Common myeloid progenitor, CD34-positive (primary cell): ENCODE results near the gene TRIM51. TPM values are rescaled to one million over a fixed set of nuclear protein-coding genes. Genes with fewer than 3 reads are reported as not detected.
"Not testable (repeated sequence)": the region's sequence is repeated elsewhere in the genome, so short reads cannot be mapped to it uniquely, and the experiment has no call there.

ENCODE experiments used
- CTCF ChIA-PET: fragments of 350-600 bp; sonication (Branson Sonifier 250); formaldehyde crosslinking; loops from one replicate; lab custom pipeline; 2021; ENCODE audit warnings: antibody characterized with exemption; lab: Charles Lee
- POLR2A ChIA-PET: fragments of 350-600 bp; sonication (Branson Sonifier 250); formaldehyde crosslinking; loops from one replicate; lab custom pipeline; 2021; ENCODE audit warnings: antibody characterized with exemption; lab: Charles Lee
- DNase-seq, 3 donors: peaks; one replicate each; pipeline versions ENCODE4 v3.0.0 to v3.0.0-alpha.2; 2013
- H3K27ac ChIP-seq, 2 experiments: 1 replicate in 1 of 2; 2 replicates in 1 of 2; pipeline ENCODE4 v1.7.0; 2013; ENCODE audit warnings: inconsistent platforms in 2 of 2, low read length in 2 of 2, mild to moderate bottlenecking in 2 of 2, low read depth in 1 of 2, moderate library complexity in 1 of 2; ENCODE audit not compliant: severe bottlenecking in 2 of 2, insufficient read depth in 1 of 2, poor library complexity in 1 of 2
- H3K27me3 ChIP-seq, 5 experiments: replicated peaks in 2 of 5; 1 replicate in 3 of 5; 2 replicates in 2 of 5; pipeline versions ENCODE4 v1.6.1 to v1.7.0; 2013; ENCODE audit warnings: low read length in 4 of 5, mild to moderate bottlenecking in 2 of 5, moderate library complexity in 2 of 5, inconsistent platforms in 1 of 5; ENCODE audit not compliant: insufficient read depth in 5 of 5, control insufficient read depth in 4 of 5
- H3K36me3 ChIP-seq, 4 experiments: 1 replicate in 2 of 4; 2 replicates in 2 of 4; pipeline versions ENCODE4 v1.6.1 to v1.7.0; 2013; ENCODE audit warnings: low read length in 3 of 4, control low read depth in 1 of 4, mild to moderate bottlenecking in 1 of 4; ENCODE audit not compliant: control insufficient read depth in 4 of 4, insufficient read depth in 4 of 4
- H3K4me1 ChIP-seq, 4 experiments: 1 replicate in 3 of 4; 2 replicates in 1 of 4; pipeline versions ENCODE4 v1.6.1 to v1.7.1; 2013; ENCODE audit warnings: low read length in 3 of 4, mild to moderate bottlenecking in 3 of 4, control low read depth in 1 of 4, inconsistent platforms in 1 of 4, moderate library complexity in 1 of 4; ENCODE audit not compliant: control insufficient read depth in 4 of 4, insufficient read depth in 4 of 4; ENCODE audit errors: control extremely low read depth in 1 of 4
- H3K4me3 ChIP-seq, 7 experiments: 1 replicate in 4 of 7; 2 replicates in 3 of 7; pipeline versions ENCODE4 v1.5.1 to v1.7.0; 2013; ENCODE audit warnings: mild to moderate bottlenecking in 7 of 7, low read length in 6 of 7, moderate library complexity in 6 of 7, inconsistent platforms in 2 of 7, low read depth in 2 of 7, control low read depth in 1 of 7; ENCODE audit not compliant: insufficient read depth in 4 of 7, control insufficient read depth in 1 of 7; ENCODE audit errors: extremely low read depth in 1 of 7
- H3K9me3 ChIP-seq, 5 experiments: 1 replicate in 4 of 5; 2 replicates in 1 of 5; pipeline versions ENCODE4 v1.6.1 to v1.7.1; 2013; ENCODE audit warnings: low read length in 4 of 5, mild to moderate bottlenecking in 2 of 5, inconsistent platforms in 1 of 5, low read depth in 1 of 5, moderate library complexity in 1 of 5; ENCODE audit not compliant: control insufficient read depth in 4 of 5, insufficient read depth in 2 of 5; ENCODE audit errors: control extremely low read depth in 1 of 5
- WGBS: methylation state at CpG from one replicate; pipeline ENCODE4 v1.1.5; 2013; ENCODE audit not compliant: insufficient coverage; 5-methylcytosine and 5-hydroxymethylcytosine counted together
- polyA plus RNA-seq: library from polyadenylated mRNA; unstranded; fragments of 120-200 nt; gene quantifications from one replicate; pipeline ENCODE4 v1.2.1, GENCODE V29; 2013

The TRIM51 gene, protein sequence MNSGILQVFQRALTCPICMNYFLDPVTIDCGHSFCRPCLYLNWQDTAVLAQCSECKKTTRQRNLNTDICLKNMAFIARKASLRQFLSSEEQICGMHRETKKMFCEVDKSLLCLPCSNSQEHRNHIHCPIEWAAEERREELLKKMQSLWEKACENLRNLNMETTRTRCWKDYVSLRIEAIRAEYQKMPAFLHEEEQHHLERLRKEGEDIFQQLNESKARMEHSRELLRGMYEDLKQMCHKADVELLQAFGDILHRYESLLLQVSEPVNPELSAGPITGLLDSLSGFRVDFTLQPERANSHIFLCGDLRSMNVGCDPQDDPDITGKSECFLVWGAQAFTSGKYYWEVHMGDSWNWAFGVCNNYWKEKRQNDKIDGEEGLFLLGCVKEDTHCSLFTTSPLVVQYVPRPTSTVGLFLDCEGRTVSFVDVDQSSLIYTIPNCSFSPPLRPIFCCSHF
- polyA plus RNA-seq, result not detected

- H3K27me3 ChIP-seq, H3K4me3 ChIP-seq, DNase-seq, POLR2A ChIA-PET, H3K27ac ChIP-seq, H3K9me3 ChIP-seq, H3K4me1 ChIP-seq, H3K36me3 ChIP-seq, CTCF ChIA-PET: not testable (repeated sequence)
- no CpG with 5 or more reads among the region's 1 CpG for WGBS
Observed at GRCh38 chr11:55882997-55883396, at the start of gene TRIM51. Gene TRIM51, plus strand, starts transcription at chr11:55883297. Its CDS starts 2,132 bp downstream, at chr11:55885429.

- Histone ChIP-seq H3K9me3 (peaks cover 0 to 8% (median 0%) of the 10 kb centered on the region in 5 experiments), H3K4me3 (no peak within 1 kb of the TSS), H3K36me3 (no peaks in the 10 kb centered on the region), H3K27me3 (no peaks in the 10 kb centered on the region), H3K4me1 (no peaks in the 10 kb centered on the region), H3K27ac (no peak within 1 kb of the TSS)
- ChIA-PET POLR2A (no interaction called here), CTCF (no interaction called here)
- 11% methylated on average over 3 of the region's 3 CpGs for whole genome bisulfite sequencing
- DNase-seq, result no peak
Observed at GRCh38 chr11:55838452-55838851, 44.6 kb upstream of the TRIM51 start, which contains the start of gene OR5D16. Gene OR5D16, plus strand, starts transcription at chr11:55838752. Its CDS starts 0 bp downstream, at chr11:55838752.

DNA sequence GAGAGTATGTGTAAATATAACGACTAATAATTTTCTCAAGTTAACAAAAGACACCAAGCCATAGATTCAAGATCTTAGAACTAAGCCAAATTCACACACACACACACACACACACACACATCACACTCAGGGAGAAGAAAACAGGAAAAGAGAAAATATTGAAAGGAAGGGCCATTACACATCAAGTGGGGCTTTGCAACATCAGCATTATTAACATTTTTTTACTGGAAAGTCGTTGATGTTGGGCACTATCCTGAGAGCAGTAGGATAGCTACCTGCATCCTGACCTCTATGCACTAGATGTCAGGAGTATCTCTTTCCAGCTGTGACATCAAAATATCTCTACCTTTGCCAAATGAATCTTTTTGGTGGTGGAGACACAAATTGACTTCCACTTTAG is 35.6 kb upstream of the TRIM51 start:
- ChIA-PET POLR2A (no interaction called here), CTCF (no interaction called here)
- H3K4me3 ChIP-seq, result no peak overlapping the region
- H3K27ac ChIP-seq, result no peak overlapping the region
- no peaks in the 10 kb centered on the region for H3K27me3 ChIP-seq
- no peaks in the 10 kb centered on the region for H3K4me1 ChIP-seq
- DNase-seq, result no peak
- H3K9me3 ChIP-seq, result no peaks in the 10 kb centered on the region
- no peaks in the 10 kb centered on the region for H3K36me3 ChIP-seq
- WGBS, result no CpG with 5 or more reads among the region's 2 CpGs

DNA sequence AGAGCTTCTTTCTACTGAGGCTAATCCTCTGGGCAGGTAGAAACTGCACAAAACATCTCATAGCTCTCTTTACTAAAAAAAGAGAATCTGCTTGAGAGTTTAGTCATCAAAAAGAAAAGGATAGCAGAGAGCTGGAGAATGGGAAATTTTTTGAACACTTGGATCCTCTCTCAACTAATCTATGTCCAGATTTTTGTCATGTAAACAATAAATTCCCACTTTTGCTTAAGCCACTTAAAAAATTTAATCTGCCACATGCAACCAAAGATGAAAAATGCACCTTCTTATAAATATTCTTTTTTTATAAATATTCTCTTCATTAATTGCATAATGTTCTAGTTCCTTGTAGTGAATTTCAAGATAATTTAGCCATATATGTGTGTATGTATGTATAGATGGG is 34.1 kb upstream of the TRIM51 start:
- H3K27me3 ChIP-seq, result no peaks in the 10 kb centered on the region
- ChIA-PET CTCF (no interaction called here), POLR2A (no interaction called here)
- no peaks in the 10 kb centered on the region for H3K4me1 ChIP-seq
- H3K4me3 ChIP-seq, result no peak overlapping the region
- no peaks in the 10 kb centered on the region for H3K9me3 ChIP-seq
- no peak overlapping the region for H3K27ac ChIP-seq
- no peak for DNase-seq
- H3K36me3 ChIP-seq, result no peaks in the 10 kb centered on the region

DNA sequence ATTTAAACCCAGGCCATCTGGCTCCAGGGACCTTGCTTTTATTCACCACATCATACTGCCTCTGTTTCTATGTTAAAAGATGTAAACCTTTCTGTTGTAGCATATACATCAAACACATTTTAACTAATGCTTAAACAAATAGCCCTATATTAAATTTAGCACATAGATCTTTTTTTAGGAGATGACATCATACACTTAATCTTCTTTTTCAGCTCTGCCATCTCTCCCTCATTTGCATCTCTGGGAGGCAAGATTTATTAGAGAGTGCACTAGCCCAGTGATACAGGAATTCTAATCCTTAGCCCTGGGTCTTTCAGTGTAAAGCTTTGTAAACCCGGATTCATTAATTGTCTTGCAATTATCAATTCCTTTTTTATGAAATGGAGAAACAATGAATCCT is 31.0 kb upstream of the TRIM51 start:
- ChIA-PET POLR2A (no interaction called here), CTCF (no interaction called here)
- Histone ChIP-seq H3K27ac (no peak overlapping the region), H3K36me3 (no peaks in the 10 kb centered on the region), H3K4me3 (no peak overlapping the region), H3K9me3 (no peaks in the 10 kb centered on the region), H3K27me3 (no peaks in the 10 kb centered on the region), H3K4me1 (no peaks in the 10 kb centered on the region)
- no peak for DNase-seq
- no CpG with 5 or more reads among the region's 1 CpG for WGBS

DNA sequence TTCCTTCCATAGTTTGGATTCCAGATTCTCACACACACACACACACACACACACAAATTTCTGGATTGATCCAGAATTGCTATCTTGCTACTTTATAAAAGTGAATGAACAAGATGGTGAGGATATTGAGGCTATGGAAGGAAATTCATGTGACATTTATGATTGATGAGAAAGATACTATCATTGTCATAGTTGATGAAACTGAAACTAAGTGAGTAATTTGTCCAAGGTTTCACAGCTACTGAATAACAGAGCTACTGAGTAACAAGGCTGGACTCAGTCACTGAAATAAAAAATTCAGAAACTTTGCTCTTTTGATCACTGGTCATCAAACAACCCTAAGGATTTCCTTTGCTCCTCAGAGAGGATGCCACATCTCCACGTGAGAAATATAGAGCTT is 28.4 kb upstream of the TRIM51 start:
- ChIA-PET POLR2A (no interaction called here), CTCF (no interaction called here)
- DNase-seq, result no peak
- Histone ChIP-seq H3K27ac (no peak overlapping the region), H3K27me3 (no peaks in the 10 kb centered on the region), H3K9me3 (no peaks in the 10 kb centered on the region), H3K4me1 (no peaks in the 10 kb centered on the region), H3K36me3 (no peaks in the 10 kb centered on the region), H3K4me3 (no peak overlapping the region)
- no CpG with 5 or more reads among the region's 1 CpG for WGBS

DNA sequence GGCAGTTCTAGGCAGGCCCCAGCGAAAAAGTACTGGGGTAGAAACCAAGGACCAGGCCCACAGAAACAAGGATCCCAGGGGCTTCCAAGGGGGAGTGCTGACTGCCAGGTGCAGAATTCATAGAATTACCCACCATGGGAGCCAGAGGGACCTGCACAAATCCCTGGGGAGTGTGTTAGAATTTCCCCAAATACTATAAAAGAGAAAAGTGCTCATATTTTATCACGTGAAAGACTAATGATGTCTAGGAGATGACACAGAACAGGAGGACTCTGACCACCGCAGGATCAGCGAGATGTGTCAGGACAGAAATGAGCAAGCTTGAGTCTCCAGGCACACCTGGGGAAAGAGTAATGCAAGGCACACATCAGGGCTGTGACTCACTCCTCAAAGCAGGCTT is 15.7 kb upstream of the TRIM51 start:
- H3K9me3 ChIP-seq, CTCF ChIA-PET: not testable (repeated sequence)

More for the DNA sequence above, 15.7 kb upstream of the TRIM51 start:
- DNase-seq, H3K4me1 ChIP-seq, H3K4me3 ChIP-seq, H3K36me3 ChIP-seq, H3K27me3 ChIP-seq, H3K27ac ChIP-seq, POLR2A ChIA-PET: not testable (repeated sequence)
- WGBS, result no CpG with 5 or more reads among the region's 4 CpGs
